Renal pelvis (tissue), 4 donors: ENCODE results near the gene FYN. TPM values are rescaled to one million over a fixed set of nuclear protein-coding genes. Genes with fewer than 3 reads are reported as not detected.
"Not testable (repeated sequence)": the region's sequence is repeated elsewhere in the genome, so short reads cannot be mapped to it uniquely, and the experiment has no call there.

ENCODE experiments used
- DNase-seq: peaks from one replicate; pipeline ENCODE4 v3.0.0-alpha.2; 2013
- polyA plus RNA-seq, 3 donors: library from polyadenylated mRNA; unstranded; fragments of 120-200 nt; gene quantifications; one replicate each; pipeline ENCODE4 v1.2.1, GENCODE V29; 2013; ENCODE audit not compliant: insufficient read length in 3 of 3

Gene FYN
- polyA plus RNA-seq, 3 donors, result 149 to 171 (median 159) TPM

DNA sequence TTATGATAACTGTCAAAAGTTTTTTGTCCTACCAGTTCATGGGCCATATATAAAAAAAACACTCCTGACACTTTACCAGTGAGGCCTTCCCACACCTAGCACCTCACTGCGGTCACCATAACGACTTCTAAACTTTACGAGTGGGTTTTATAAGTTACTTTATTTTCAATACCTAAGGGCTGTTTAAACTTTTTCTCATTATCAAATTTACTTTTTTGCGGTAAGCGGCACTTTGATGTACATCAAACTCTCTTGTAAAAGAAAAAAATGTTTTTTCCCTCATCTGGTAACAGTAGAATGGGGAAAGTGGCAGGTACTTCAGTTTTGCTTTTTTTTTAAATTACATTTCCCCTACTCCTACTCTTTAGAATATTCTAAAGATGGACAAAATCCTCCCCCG is 36.2 kb downstream of the FYN start:
- no peak for DNase-seq

DNA sequence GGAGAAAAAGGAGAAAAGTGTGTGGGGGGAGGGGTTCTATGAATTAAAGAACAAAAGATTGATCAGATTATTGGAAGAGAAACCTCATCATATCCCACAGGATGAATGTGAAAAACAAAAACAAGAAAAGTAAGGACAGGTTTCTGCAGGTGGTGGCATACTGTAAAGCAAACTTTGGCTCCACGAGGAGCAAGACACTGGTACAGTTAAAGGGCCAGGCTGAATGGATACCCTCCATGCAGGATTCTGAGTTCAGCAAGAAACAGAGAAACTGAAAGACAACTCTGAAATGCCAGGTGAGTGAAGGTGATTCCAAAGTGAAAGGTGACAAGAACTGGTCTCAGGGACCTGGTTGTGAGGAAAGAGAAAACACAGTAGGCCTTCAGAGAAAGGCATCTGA is 37.4 kb downstream of the FYN start:
- DNase-seq, result no peak

DNA sequence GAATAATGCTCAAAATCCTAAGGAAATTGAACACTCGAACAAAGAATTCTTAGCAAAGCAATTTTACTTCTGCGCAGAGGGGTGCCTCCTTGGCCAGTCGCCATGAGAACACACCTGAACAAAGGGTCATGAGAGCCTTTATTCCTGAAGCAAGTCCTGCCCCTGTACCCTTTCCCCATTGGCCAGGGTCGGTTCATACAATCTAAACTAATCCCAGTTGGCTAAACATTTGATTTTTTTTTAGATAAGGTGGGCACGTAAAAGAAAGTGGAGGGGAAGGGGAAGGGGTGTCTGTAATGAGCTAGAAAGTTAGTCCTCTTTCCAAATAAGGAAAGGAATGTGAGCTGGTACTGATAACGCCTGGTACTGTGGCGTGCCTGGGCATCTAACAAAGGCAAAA is 37.9 kb downstream of the FYN start:
- DNase-seq, result not testable (repeated sequence)

DNA sequence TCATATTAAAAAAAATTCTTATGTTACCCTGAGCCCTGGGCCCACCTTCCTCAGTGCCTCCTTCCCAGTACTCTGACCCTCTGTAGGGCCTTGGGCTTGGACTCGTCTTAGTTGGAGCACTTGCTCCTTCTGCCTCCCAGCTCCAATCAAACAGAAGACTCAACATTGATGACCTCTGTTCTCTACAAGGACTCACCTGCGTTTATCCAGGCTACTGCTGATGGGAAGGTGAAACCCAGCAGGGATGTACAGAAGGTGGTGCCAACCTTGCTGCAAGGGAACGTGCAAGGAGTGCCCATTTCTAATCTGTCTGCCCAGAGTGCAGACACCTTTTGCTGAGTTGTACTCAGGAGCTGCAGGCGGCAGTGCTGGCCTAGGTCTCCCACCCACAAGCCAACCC is 38.9 kb downstream of the FYN start:
- DNase-seq, result no peak

DNA sequence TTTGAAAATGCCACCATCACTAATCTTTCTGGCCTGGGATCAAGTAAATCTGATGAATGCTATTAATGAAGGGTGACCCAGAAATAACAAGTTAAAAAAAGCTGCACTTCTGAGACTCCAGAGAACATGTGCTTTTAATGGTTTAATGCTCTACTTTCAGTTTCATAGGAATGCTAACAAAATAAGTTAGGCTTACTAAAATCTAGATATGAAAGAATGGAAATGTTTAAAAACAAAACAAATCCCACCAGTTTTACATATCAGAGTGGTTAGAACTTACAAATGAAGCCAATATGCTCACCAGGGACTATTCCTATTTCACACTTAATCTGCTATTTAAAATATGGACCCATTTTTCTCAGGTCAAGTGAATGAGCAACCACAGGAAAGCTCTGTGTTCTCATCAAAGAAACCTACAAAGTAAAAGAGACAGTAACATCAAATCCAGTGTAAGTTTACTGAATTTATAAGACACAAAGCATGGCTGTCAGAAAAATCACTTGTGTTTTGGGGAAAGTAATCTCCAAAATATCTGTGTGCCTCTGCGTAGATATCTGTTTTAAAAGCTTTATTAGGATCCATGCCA is 40.3 kb downstream of the FYN start:
- no peak for DNase-seq

DNA sequence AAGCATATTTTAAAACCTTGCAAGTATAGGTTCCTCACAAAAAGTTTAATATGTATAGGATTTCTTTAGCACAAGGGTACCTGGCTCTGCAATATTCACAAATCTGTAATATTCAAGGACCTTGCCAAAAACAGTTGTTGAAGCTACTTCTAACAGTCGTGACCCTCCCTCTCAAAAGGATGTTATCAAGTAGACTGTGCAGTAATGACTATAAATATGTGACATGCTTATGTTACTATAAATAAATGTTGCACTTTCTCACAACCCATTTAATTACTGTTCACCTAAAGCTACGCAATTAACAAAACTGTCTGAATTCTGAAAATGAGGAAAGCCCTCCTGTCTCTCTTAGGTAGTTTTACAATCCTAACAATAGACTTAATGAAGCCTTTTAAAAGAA is 41.8 kb downstream of the FYN start:
- DNase-seq, result no peak

DNA sequence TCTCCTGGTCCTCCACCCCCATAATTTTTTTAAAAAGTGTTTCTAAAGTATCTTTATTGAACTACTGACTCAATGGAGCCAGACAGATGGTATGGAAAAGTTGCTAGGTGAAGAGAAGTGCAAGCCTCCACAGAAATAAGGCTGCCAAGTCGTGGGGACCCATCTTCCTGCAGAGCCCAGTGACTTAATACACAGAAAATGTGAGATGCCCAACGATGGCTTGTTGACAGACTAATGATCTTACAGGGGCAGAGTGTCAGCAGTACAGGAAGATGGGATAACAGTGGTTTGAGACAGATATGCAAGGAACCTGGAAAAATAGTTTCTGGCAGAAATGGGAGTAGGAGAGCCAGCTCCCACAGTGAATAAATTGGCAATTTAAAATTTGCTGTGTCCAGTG is 43.3 kb downstream of the FYN start:
- no peak for DNase-seq

DNA sequence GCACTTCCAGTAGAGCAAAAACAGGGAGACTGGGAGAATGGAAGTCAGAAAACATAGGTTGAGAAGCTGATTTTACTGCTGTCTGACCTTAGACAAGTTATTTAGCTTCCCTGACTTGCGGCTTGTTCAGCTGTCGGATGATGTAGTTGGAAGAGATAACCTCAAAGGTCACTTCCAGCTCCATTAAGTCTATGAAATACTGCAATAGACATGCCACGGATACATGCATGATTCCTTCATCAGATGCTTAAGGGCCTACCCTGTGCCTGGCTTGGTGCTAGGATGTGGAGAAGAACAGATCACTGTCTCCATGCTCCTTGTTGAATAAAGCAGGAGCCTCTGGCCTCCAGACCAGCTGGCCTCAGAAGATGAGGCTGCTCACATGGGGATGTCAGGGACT is 43.7 kb downstream of the FYN start:
- no peak for DNase-seq

DNA sequence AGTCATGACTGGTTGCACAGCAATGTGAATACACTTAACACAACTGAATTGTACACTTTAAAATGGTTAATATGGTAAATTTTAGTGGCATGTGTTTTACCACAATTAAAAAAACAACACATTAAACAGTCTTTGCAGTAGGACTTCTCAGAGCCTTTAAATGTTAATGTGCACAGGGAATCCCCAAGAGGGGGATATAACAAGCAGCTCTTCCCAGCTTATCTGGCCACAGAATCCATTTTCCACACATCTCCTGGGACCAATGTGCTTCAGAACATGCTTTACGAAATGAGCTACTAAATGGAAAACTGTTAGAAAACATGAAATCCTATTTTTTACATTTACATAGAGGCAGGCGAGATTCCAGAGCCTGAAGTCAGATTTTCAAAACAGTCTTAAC is 44.4 kb downstream of the FYN start:
- DNase-seq, result no peak

DNA sequence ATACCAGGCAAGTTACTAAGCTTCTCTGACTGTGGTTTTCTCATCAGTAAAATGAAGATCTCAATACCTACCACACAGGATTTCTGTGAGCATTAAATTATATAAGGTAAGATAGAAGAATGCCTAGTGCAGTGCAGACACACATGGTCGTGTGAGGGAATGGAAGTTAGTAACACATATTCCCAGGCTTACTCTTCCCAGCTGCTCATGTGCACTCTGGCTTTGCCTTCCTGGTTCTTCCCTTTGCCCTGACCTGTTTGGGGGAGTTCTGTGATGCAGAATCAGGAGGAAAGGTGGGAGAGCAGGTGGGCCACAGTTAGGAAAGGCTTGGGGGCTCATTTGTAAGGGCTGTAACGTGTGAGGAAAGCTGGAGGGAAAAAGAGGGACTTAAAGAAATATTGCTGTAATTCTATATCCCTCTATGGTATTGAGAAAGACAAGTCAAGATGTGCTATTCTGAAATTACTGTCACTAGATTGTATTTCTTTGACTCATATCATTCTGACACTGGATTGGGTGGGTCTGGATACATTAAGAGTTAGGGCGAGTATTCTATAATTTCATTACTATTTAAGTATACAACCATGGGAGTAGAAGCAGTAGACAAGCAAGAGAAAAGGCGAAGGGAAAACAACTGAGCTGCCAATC is 47.7 kb downstream of the FYN start:
- no peak for DNase-seq

DNA sequence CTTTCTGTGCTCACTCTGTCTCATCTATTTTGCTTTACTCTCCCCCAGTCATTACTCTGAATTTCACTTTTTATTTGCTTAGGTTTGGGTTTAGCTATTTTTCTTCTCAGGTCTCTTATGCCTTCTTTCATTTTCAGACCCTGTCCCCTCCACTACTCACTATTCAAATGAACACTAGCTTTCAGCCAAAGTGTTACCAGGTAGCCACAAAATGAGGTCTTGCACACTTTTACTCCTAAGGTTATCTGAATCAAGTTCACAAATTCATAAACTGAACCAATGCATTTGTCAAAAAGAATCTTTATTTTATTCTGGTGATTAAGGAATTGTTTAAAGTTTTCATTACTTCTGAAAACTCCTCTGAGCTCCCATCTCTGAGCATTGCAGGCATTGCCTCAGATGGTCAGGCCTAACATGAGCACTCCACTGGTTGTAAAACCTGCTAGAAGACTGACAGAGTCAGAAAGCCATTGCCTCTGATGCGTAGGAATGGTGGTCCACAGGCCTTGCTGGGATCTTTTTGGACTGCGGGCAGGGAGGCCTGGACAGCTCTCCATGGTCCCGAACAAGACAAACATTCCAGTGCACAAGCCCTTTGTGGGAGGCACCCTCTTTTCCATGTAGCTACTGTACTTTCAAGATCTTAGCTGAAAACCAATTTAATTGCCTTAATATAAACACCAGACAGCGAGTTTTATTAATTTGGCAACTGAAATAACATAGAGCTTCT is 48.5 kb downstream of the FYN start:
- DNase-seq, result no peak

DNA sequence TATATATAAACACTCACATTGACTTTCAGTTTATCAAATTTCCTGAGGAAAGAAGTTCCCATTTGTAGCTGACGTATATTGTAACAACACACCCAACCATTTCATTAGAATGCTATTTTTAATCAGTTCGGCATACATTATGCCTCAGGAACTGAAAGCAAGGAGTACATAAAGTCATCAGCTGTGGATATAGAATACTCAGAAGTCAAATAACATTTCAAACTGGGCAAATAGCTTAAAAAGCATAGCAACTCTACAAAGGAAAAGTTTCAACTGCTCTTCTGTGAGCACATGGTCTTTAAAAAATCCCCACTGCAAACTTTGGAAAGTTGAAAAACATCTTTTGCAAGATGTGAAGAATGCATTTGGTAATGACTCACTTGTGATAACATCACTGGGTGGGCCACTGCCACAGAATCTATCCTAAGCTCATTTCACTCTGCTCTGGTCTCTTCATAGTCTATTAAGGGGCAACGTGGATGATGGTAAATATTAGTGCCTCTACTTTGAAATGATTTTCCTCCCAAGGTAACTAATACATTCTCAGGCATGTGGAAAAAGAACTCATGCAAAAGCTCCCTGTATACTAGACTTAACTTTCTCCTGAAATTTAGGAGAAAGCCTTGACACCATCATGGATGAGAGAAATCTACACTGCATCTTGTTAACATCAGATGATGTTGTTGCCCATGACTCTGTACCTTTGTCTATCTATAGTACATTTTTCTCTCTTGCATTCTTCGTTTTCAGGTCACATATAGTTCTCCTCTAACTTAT is 49.2 kb downstream of the FYN start:
- DNase-seq, result no peak

DNA sequence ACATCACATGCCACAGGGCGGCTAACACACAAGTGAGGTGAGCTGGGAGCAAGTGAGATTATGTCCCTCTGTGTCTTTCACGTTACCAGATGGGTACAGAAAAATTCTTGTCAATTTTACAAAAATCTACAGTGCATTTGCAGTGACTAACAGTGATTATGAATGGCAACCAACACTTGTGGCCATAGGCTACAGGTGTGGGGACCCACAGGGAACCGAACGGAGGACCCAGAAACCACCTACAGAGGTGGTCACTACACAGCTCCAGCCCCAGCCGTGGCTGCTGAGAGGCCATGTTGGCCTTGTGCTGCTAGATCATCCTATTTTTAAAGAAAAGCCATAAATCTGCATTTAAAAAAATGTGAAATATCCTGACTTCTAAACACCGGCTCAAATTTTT is 50.2 kb downstream of the FYN start:
- DNase-seq, result no peak

DNA sequence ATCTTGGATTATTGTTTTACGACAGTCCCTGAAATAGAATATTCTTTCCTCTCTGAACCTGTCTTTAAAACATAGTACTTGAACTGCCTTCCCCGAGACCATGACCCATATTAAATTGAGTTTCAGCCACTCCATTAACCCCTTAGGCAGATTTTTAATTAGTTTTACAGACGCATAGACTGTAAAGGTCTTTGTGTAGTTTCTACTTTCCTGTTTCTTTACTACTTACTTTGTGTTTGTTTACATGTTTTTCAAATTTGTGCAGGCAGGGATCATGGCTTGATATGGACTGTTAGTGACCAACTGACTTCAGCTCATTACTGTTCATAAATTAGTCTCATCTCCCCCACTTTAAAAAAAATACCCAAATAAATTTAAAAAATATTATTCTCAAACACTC is 53.8 kb downstream of the FYN start:
- no peak for DNase-seq

DNA sequence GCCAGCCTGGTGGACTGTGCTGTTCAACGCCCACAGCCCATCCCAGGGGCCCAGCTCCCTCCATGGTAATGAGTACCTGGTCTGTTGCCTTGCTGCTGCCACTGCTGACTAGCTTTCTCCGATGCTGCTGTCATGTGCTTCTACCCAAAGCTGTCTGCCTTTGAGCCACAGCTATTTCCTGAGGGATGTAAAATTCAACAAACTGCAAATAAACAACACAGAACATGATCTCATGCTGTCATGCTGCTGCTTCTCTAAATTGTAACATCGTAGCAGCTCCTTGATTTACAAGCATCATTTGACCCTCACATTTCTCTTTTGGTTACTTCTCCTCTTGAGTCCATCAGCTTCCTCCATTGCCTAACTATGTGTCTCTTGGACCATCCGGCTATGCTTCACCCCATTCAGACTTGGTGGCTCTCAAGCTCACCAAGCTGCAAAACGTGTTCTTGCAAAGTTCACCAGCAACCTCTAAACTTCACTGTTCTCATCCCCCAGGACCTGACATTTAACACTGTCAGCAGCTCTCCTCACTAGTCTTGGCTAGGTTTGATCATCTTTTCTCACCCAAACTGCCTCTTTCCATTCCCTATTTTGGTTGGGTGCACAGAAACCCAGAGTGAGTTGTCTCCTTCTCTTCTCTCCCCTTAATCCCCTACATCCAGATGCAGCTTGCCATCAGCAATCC is 54.6 kb downstream of the FYN start:
- no peak for DNase-seq

DNA sequence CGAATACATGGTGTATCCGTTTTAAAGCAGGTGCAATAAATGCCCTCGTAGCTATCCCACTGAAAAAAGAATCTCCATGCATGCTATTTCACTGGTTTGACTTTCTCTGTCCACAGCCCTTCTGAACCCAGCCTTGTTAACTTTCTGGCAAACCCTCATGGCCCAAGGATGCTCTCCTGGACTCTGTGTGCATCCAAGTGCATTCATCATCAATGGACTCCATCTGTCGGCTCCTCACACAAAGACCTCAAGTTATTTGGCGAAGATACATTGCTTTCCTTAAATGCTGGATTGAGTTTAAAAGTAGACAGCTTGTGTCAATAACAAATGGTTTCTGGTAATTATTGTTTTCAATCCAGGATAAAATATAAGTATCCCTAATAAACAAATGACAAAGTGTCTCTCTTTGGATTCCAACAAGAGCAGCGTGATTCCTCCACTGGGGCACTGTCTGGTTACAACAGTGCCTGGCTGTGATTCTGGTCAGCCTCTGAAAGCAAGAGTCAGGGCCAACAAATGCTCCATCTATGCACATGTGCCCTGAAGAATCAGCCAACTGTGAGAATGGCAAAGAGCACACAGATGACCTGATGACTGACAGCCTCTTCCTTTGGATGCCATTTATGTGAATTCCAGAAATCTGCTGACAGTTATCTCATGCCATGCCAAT is 55.7 kb downstream of the FYN start:
- DNase-seq, result no peak

DNA sequence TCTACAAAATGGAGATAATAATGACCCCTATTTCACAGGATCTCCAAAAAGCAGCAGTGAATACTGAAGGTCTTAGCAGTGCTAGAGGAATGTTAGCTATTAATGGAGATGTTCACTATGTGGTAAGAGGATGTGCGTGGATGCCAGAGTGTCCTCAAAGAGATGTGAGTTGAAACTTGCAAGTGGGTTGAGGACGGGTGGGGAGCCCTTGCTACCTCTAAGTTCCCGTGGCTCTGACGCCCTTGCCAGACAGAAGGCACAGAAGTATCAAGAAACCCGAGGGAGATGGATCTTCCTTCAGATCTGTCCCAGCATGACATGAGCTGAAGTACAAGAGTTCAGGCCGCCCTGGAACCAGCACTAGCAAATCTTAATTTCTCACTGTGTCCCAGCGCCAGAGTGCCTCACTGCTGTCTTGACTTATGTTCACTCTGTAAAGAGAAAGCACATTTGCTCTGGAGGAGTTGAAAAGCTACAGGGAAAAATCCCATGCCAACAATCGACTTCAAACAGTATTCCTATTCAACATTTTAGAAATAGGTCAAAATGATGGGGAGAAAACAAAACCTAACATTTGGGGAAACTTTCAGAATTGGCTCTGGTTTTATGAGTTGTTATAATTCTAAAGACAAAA is 59.5 kb downstream of the FYN start:
- DNase-seq, result no peak

DNA sequence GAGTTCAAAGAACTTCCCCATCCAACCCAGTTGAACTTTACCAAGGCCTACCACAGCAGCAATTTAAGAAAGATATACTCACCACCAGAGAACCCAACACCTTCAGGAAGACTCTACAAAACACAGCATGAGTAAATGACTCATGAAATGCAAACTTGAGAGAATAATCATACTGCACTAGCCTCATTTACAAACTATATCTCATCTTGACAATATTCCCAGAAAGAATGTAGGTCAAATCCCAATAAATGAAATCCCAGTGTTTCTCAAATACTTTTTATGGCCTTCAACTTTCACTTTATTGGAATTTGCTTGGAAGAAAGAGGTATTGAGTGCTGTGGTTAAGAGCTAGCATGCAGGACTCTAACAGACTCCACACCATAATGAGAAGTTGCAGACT is 60.0 kb downstream of the FYN start:
- DNase-seq, result no peak

DNA sequence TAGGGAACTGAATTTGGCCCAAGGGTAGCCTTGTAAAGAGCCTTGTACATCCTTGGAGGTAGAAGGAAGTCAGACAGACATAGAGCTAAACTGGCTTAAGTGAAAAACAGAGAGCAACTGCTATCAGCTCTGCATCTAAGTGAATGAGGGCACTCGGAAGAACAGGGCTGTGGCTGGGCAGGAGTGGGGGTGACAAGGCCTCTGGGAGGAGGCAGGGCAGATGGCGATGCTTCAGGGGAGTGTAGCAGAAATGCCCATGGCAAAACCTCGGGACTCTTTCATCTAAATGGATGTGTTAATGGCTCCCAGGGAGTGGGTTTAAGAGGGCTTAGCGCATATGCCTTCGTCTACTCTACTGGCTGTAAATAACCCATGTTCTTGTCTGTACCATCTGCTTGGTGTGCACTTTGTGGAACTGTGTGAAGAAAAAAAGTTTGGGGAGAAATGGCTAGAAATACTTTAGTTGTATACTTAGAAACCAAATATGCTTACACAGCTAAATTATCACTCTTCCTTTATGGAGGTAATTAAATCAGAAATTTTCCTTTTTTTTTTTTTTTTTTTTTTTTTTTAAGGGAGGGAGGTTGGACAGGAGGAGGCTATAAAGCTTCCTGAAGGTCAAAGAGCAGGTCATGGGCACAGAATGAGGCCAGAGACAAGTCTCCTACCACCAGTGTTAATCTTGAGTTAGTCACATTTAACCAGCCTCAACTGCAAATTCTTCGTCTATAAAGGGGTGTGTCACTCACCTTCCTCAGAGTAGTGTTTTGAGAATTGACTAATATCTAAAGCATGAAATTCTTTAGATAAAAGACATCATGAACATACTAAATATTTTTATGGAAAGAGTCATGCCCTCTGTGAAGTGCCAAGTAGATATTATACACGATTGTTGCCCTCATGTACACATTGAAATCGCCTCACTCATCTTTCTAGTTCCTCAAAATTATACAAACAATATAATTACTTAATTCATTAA is 60.9 kb downstream of the FYN start:
- no peak for DNase-seq
